ENCODE results near the gene TNN. TPM values are rescaled to one million over a fixed set of nuclear protein-coding genes. Genes with fewer than 3 reads are reported as not detected.

Gene TNN
- total RNA-seq, 1 experiment from 2014 or later = 0.11 TPM

DNA sequence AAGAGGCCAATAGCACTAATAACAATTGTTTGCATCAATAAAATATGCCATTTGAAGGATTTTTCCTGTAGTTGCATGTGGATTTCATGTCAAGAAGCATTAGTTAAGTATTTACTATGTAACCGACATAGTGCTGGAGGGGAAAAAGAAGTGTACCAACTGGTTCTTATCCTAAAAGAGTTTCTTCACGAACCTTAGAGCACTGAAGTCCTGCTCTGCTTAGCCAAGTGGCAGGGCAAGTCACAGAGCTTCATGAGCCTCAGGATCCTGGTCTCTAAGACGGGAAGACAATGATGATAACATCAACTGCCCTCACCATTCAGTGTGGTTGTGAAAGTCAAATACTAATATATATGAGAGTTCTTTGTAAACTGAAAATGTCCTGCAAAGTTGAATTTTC lies 110.8 kb downstream of the TNN start:
- H3K27me3 Mint-ChIP-seq (ENCODE audit: low read depth) = no peaks in the 10 kb centered on the region
- no peak overlapping the region for H2AK5ac ChIP-seq (ENCODE audit: insufficient read length, low read length)
- H3K27ac ChIP-seq (ENCODE audit: insufficient read length, low read depth, low read length) = no peak overlapping the region
- no peaks in the 10 kb centered on the region for H3K9me3 ChIP-seq (ENCODE audit: control insufficient read depth, low read depth, low read length)
- no peak overlapping the region for H3K23ac ChIP-seq (ENCODE audit: insufficient read length, low read depth, low read length)
- H2BK12ac ChIP-seq (ENCODE audit: insufficient read length, low read depth, low read length) = no peak overlapping the region
- H2BK20ac ChIP-seq (ENCODE audit: low read depth, low read length, poor library complexity, severe bottlenecking) = no peak overlapping the region
- no peak overlapping the region for H2AFZ ChIP-seq (ENCODE audit: low read length)
- H2BK120ac ChIP-seq (ENCODE audit: low read depth, low read length, poor library complexity, severe bottlenecking) = no peak overlapping the region
- no peak overlapping the region for H3K14ac ChIP-seq (ENCODE audit: insufficient read depth, low read length)
- H4K8ac ChIP-seq (replicated peaks; ENCODE audit: insufficient read length, low read depth, low read length) = no peak overlapping the region
- no peak overlapping the region for H3K27ac Mint-ChIP-seq
- no CpG with 5 or more reads among the region's 3 CpGs for WGBS (ENCODE audit: extremely low coverage, insufficient read length, low lambda C conversion rate)
- H3K18ac ChIP-seq (ENCODE audit: insufficient read length, low read depth, low read length) = no peak overlapping the region
- no peak overlapping the region for H3K56ac ChIP-seq (ENCODE audit: insufficient read length, low read depth, low read length)
- peaks cover 8 to 18% of the 10 kb centered on the region in 2 experiments for H3K4me1 Mint-ChIP-seq
- H3K79me1 ChIP-seq (ENCODE audit: insufficient read depth, low read depth, low read length, poor library complexity, severe bottlenecking) = no peaks in the 10 kb centered on the region
- no peaks in the 10 kb centered on the region for H3K9me3 Mint-ChIP-seq
- TF ChIP-seq, protein P1, sequence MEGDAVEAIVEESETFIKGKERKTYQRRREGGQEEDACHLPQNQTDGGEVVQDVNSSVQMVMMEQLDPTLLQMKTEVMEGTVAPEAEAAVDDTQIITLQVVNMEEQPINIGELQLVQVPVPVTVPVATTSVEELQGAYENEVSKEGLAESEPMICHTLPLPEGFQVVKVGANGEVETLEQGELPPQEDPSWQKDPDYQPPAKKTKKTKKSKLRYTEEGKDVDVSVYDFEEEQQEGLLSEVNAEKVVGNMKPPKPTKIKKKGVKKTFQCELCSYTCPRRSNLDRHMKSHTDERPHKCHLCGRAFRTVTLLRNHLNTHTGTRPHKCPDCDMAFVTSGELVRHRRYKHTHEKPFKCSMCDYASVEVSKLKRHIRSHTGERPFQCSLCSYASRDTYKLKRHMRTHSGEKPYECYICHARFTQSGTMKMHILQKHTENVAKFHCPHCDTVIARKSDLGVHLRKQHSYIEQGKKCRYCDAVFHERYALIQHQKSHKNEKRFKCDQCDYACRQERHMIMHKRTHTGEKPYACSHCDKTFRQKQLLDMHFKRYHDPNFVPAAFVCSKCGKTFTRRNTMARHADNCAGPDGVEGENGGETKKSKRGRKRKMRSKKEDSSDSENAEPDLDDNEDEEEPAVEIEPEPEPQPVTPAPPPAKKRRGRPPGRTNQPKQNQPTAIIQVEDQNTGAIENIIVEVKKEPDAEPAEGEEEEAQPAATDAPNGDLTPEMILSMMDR (conservative IDR thresholded peaks at IDR 0.05) = no peak
- H3K4me2 ChIP-seq (ENCODE audit: insufficient read depth, insufficient read length, low read length) = no peak overlapping the region
- no peak overlapping the region for H4K91ac ChIP-seq (ENCODE audit: insufficient read length, low read depth, low read length)
- DNase-seq = no peak
- no peaks in the 10 kb centered on the region for H3K23me2 ChIP-seq (ENCODE audit: insufficient read length, low read depth, low read length, poor library complexity, severe bottlenecking)
- no peaks in the 10 kb centered on the region; a peak in 2 of 7 replicates for H3K36me3 Mint-ChIP-seq (ENCODE audit: insufficient read depth in 1 of 3, low read depth in 3 of 3)
- no peak overlapping the region for H4K5ac ChIP-seq (ENCODE audit: insufficient read length, low read depth, low read length)
- no peaks in the 10 kb centered on the region for H3K4me1 ChIP-seq (ENCODE audit: insufficient read depth, low read length)
- H3K4ac ChIP-seq (ENCODE audit: low read depth, low read length) = no peak overlapping the region
- no peak overlapping the region for H3T11ph ChIP-seq (ENCODE audit: low read length)
- H3K4me3 Mint-ChIP-seq = no peak overlapping the region
- no peaks in the 10 kb centered on the region for H3K79me2 ChIP-seq (ENCODE audit: insufficient read depth, low read length)
- H2BK5ac ChIP-seq (ENCODE audit: insufficient read length, low read length) = no peak overlapping the region
- no peaks in the 10 kb centered on the region for H3K27me3 ChIP-seq (ENCODE audit: insufficient read depth, low read length)
- no peak overlapping the region for H2BK15ac ChIP-seq (ENCODE audit: low read depth, low read length)
- no peak overlapping the region for H3K9ac ChIP-seq (ENCODE audit: extremely low read depth, insufficient read length, low read length)
- H4K20me1 ChIP-seq (ENCODE audit: control insufficient read depth, insufficient read depth, insufficient read length) = no peaks in the 10 kb centered on the region
